Activated CD8-positive, alpha-beta memory T cell treated with anti-CD3 and anti-CD28 coated beads for 48 hours (primary cell): ENCODE measurements around the gene DLX1.
"Not testable (repeated sequence)": the region's sequence is repeated elsewhere in the genome, so short reads cannot be mapped to it uniquely, and the experiment has no call there.

Experiments
- DNase-seq, 3 experiments: peaks; one replicate each; pipeline ENCODE4 v3.0.0-alpha.2; 2020; ENCODE audit warnings: low read depth in 2 of 3, low spot score in 2 of 3

DLX1 gene

GRCh38 chr2:172085460-172086159 lies at the start of gene DLX1:
TSS of gene DLX1 (plus strand) at chr2:172085507. CDS start at chr2:172085678, 171 bp downstream.
- no peak for DNase-seq

GRCh38 chr2:172038121-172038520 lies 47.2 kb upstream of the DLX1 start:
- DNase-seq: no peak

- no peak for DNase-seq
Measured at GRCh38 chr2:172038604-172039003, 46.7 kb upstream of the DLX1 start.

GRCh38 chr2:172039011-172039704 lies 46.1 kb upstream of the DLX1 start:
- no peak for DNase-seq

DNA sequence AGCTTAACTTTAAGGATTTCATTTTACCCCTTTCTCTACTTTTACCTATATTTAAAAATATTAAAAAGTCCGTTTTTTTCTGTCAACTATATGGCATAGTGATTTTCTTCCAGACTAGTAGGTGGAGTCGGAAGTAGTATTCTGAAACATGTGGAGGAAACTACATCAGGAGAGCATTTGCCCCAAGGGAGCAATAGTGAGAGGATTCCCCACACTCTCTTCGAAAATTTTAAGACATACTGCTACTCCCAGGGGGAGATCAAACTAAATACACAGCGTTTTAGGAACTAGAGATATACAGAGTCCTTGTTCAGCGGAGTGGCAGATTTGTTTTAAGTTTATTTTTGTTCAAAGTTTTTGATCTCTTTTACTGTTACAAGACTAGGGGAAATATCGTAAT lies 45.0 kb upstream of the DLX1 start:
- DNase-seq: no peak

DNA sequence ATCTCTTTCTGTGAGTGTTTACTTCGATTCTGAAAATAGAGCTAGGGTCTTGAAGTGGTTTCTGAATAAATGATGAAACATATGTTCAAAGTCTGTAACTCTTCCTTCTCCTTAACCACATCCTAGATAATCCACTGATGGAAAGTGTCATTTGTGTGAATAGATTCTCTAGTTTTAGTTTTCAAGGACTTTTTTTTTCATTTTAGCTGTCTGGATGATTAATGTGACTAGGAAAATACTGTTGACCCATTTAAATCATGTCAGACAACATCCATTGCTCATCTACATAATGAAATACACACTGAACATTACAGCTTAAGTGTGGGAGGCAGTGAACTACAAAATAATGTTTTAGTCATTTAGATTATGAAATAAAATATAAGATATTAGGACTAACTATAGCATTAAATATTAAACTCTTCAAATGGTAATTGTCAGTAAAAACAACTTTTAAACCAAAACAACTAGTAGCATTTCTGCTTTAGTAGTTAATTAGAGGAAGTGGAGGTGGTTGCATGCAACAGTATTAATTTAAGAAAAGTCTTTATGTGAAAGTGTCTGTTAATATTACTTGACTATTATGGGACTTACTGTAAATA lies 39.1 kb upstream of the DLX1 start:
- no peak for DNase-seq

GRCh38 chr2:172046866-172047565 lies 38.3 kb upstream of the DLX1 start:
- DNase-seq: no peak

- no peak for DNase-seq
Measured at GRCh38 chr2:172047566-172048507, 37.5 kb upstream of the DLX1 start.

DNA sequence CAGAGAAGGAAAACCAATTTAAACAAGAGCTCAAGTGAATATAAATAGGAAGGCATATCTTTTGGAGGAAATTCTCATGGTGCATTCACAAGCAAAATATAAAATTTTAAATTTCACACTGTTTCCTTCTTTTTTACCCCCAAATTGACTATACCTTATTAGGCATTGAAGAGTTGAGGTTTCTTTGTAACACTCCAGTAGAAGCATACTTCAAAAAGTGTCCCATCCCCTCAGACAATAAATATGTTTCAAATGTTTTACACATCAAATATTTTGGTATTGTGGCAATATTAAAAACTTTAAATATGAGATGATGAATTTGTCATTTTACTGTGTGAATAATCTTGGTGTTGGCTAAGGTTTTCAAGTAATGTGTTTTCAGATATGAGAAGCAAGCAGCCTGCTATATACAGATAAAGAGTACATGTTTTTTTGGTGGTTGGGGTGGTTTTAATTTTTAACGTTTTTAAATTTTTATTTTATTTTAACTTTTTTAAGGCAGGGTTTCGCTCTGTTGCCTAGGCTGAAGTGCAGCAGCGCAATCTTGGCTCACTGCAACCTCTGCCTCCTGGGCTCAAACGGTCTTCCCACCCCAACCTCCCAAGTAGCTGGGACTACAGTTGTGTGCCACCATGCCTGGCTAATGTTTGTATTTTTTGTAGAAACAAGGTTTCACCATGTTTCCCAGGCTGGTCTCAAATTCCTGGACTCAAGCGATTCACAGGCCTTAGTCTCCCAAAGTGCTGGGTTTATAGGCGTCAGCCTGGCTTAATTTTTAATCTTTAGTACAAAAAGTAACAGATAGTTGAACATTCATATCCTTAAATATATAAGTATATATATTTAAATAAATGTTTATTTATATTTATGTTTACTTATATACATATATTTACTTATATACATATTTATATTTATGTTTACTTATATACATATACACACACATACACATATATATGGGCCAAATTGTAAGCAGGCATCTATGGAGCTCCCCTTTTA lies 36.5 kb upstream of the DLX1 start:
- no peak for DNase-seq

- no peak for DNase-seq
Measured at GRCh38 chr2:172049567-172050120, 35.7 kb upstream of the DLX1 start.

- no peak for DNase-seq
Measured at GRCh38 chr2:172050479-172051125, 34.7 kb upstream of the DLX1 start.

DNA sequence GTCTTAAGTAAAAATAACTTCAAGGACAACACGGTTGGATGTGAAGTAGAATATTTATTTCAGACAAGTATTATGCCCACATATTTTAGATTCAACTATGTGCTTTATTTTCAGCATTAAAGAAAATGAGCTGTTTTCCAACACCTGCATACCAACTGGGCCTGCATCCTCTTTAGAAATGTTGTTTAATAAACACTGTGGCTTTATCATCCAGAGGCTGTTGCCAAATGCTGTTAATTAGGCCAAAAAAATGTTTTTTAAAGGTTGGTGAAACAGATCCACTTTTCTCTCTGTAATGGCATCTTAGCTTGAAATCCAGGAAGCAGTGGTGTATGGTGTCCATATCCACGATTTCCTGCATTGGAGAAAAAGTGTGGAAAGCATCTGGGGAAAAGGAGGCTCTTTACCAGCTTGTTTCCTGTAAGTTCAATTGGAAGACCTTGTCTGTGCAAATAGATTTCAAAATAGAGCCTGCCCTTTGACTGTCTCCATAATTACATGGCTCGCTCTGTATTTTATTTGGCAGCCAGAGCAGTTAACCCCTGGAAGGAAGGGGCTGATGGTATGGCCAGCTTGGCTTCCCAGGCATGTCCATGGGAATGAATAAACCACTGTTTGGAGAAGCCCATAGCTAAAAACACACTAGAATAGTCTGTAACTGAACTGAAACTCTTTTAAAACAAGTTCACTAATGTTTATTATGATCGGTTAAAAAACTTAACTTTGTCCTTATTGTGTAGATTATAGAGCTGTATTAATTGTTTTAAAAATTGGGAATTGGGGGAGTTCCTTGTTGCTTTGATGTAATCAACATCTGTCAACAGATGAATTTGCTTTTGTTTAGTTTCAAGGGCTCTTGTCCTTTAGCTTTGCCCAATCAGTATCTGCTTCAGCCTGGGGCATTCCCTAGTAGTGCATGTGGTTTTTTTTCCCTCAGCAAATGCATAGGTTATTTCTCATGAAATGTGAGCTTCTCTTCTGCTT lies 33.0 kb upstream of the DLX1 start:
- no peak for DNase-seq

GRCh38 chr2:172053486-172053885 lies 31.8 kb upstream of the DLX1 start:
- DNase-seq: no peak

DNA sequence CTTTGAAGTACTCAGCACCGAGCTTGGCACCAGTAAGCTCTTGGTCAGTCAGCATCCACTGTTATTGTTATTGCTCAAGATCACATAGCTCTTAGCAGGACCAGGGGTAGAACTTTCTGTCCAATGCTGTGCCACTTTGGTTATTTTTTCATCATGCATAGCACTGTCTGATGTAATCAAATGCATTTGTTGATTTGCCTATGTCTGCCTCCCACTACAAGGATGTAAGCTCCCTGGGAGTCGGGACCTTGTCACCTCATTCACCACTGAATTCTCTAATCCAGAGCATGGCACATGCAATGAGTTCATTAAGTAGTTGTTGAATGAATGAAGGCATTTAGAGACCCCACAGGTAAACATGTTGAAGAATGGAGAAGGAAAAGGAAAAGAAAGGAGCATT lies 29.0 kb upstream of the DLX1 start:
- no peak for DNase-seq

- no peak for DNase-seq
Measured at GRCh38 chr2:172058660-172059059, 26.6 kb upstream of the DLX1 start.

DNA sequence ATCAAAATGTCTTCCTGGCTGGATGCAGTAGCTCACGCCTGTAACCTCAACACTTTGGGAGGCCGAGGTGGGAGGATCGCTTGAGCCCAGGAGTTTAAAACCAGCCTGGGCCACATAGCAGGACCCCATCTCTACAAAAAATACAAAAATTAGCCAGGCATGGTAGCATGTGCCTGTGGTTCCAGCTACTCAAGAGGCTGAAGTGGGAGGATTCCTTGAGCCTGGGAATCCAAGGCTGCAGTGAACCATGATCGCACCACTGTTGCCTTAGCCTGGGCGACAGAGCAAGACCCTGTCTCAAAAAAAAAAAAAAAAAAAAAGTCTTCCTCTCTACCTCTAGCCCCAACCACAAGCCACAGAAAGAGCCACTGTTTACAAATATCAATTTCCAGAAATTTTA lies 25.2 kb upstream of the DLX1 start:
- not testable (repeated sequence) for DNase-seq

- DNase-seq: no peak
Measured at GRCh38 chr2:172062402-172063004, 22.8 kb upstream of the DLX1 start.
